Neuron (in vitro differentiated cells): ENCODE measurements around the gene MROH8.
"Not testable (repeated sequence)": the region's sequence is repeated elsewhere in the genome, so short reads cannot be mapped to it uniquely, and the experiment has no call there.

Experiments
- H2AFZ ChIP-seq: one replicate; pipeline ENCODE4 v1.6.1; 2013; ENCODE audit warnings: low read depth, mild to moderate bottlenecking, inconsistent platforms, low read length, moderate library complexity
- H3K27me3 ChIP-seq: one replicate; pipeline ENCODE4 v1.6.1; 2013; ENCODE audit warnings: low read length; ENCODE audit not compliant: insufficient read depth
- H3K36me3 ChIP-seq: one replicate; pipeline ENCODE4 v1.6.1; 2013; ENCODE audit warnings: low read length; ENCODE audit not compliant: insufficient read depth
- H3K4me1 ChIP-seq: one replicate; pipeline ENCODE4 v1.6.1; 2013; ENCODE audit warnings: low read length; ENCODE audit not compliant: insufficient read depth
- H3K4me3 ChIP-seq: 2 replicates; pipeline ENCODE4 v1.5.1; 2013; ENCODE audit warnings: mild to moderate bottlenecking, low read length, moderate library complexity
- H3K9me3 ChIP-seq: one replicate; pipeline ENCODE4 v1.6.1; 2013; ENCODE audit warnings: low read length

The MROH8 gene

GRCh38 chr20:37131486-37131885 is 47.9 kb downstream of the MROH8 start:
- Histone ChIP-seq H3K27me3 (no peaks in the 10 kb centered on the region), H2AFZ (no peak overlapping the region), H3K9me3 (no peaks in the 10 kb centered on the region), H3K4me3 (no peak overlapping the region), H3K36me3 (no peaks in the 10 kb centered on the region), H3K4me1 (no peaks in the 10 kb centered on the region)

DNA sequence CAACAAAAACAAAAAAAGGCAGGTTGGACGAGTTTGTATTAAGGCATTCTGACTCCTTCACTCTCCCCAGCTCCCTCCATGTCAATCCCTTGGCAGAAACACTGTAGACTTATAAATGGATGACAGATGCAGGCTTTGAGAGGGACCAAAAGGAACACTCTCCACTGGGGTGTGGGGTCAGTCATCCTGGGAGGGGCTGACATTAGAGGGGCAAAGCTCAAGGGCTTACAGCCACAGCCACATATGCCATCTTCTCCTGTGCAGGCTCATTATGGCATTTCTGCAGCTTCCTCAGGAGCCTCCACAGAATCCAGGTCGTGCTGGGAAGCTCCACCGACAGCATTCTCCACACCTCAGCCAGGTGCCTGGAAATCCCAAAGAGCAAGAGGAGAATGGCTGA is 50.5 kb downstream of the MROH8 start:
- Histone ChIP-seq H3K9me3 (no peaks in the 10 kb centered on the region), H3K4me3 (no peak overlapping the region), H3K36me3 (no peaks in the 10 kb centered on the region)

DNA sequence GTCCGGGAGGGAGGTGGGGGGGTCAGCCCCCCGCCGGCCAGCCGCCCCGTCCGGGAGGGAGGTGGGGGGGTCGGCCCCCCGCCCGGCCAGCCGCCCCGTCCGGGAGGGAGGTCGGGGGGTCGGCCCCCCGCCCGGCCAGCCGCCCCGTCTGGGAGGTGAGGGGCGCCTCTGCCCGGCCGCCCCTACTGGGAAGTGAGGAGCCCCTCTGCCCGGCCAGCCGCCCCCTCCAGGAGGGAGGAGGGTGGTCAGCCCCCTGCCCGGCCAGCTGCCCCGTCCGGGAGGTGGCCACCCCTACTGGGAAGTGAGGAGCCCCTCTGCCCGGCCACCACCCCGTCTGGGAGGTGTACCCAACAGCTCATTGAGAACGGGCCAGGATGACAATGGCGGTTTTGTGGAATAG is 53.1 kb downstream of the MROH8 start:
- H3K9me3 ChIP-seq, H2AFZ ChIP-seq, H3K27me3 ChIP-seq, H3K36me3 ChIP-seq, H3K4me3 ChIP-seq, H3K4me1 ChIP-seq: not testable (repeated sequence)

More for the DNA sequence above, 50.5 kb downstream of the MROH8 start:
- Histone ChIP-seq H3K4me1 (no peaks in the 10 kb centered on the region), H2AFZ (no peak overlapping the region), H3K27me3 (no peaks in the 10 kb centered on the region)

DNA sequence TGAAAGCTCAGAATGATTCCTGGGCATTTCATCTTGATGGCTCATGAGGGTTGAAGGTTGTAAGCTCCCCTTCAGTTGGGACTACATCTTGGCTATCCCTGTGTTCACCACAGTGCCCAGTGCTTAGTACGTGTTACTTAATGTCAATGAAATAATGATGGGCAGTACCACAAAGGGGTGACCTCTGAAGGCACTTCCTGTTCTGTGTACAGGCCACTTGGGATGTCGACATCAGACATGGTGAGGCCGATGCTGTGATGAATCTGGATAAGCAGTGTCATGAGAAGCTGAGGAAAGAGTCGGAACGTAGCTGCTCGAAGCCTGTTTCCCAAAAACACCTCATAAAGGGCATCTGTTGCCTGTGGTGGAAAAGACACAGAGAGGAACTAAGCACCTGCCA is 55.9 kb downstream of the MROH8 start:
- Histone ChIP-seq H3K4me1 (no peaks in the 10 kb centered on the region), H2AFZ (no peak overlapping the region), H3K4me3 (no peak overlapping the region), H3K27me3 (no peaks in the 10 kb centered on the region), H3K36me3 (no peaks in the 10 kb centered on the region), H3K9me3 (no peaks in the 10 kb centered on the region)

DNA sequence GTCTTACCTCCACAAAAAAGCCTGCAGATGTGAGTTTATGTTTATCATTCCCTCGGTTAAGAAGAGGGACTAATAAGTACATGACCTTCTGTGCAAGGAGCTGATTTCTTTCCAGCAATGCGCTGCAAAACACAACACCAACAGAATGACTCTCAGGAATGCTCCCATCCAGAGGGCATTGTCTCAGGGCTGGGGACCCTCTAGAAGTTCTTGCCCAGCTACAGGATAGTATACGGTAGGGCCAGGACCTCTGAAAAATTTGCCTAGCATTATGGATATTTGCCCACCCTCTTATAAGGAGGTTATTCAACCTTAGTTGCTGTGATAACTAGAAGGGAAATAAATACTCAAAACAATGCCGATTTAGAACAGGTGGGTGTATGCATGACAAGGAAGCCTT is 58.9 kb downstream of the MROH8 start:
- H3K27me3 ChIP-seq, result no peaks in the 10 kb centered on the region
- H3K36me3 ChIP-seq, result no peaks in the 10 kb centered on the region

GRCh38 chr20:37119356-37120036 is 59.9 kb downstream of the MROH8 start:
- no peaks in the 10 kb centered on the region for H3K9me3 ChIP-seq
- H3K4me1 ChIP-seq, result no peaks in the 10 kb centered on the region
- no peaks in the 10 kb centered on the region for H3K27me3 ChIP-seq
- H3K36me3 ChIP-seq, result no peaks in the 10 kb centered on the region
- H2AFZ ChIP-seq, result no peak overlapping the region
- H3K4me3 ChIP-seq, result no peak overlapping the region

More for the DNA sequence above, 58.9 kb downstream of the MROH8 start:
- Histone ChIP-seq H2AFZ (no peak overlapping the region), H3K4me1 (no peaks in the 10 kb centered on the region), H3K4me3 (no peak overlapping the region), H3K9me3 (no peaks in the 10 kb centered on the region)

GRCh38 chr20:37114012-37114411 is 65.3 kb downstream of the MROH8 start:
- H2AFZ ChIP-seq, result no peak overlapping the region
- no peak overlapping the region for H3K4me3 ChIP-seq
- no peaks in the 10 kb centered on the region for H3K4me1 ChIP-seq
- H3K9me3 ChIP-seq, result no peaks in the 10 kb centered on the region
- no peaks in the 10 kb centered on the region for H3K27me3 ChIP-seq
- H3K36me3 ChIP-seq, result no peaks in the 10 kb centered on the region

- Histone ChIP-seq H3K4me3 (no peak overlapping the region), H3K27me3 (no peaks in the 10 kb centered on the region), H3K4me1 (no peaks in the 10 kb centered on the region), H3K9me3 (no peaks in the 10 kb centered on the region), H3K36me3 (no peaks in the 10 kb centered on the region), H2AFZ (no peak overlapping the region)
These were observed 67.4 kb downstream of the MROH8 start for GRCh38 chr20:37111926-37112455.

DNA sequence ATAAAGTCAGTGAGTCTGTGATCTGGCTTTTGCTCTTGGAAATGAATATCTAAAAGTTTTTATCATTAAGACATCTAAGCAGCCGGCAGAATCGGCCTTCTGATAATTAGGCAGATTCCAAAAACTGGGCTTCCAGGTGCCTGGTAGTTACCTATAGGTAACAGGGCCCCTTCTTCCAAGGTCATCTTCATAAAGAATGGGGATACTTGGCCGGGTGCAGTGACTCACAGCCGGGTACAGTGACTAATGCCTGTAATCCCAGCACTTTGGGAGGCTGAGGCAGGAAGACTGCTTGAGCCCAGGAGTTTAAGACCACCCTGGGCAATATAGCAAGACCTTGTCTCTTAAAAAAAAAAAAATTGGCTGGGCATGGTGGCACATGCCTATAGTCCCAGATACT is 70.7 kb downstream of the MROH8 start:
- no peak overlapping the region for H2AFZ ChIP-seq
- H3K4me3 ChIP-seq, result no peak overlapping the region
- H3K4me1 ChIP-seq, result no peaks in the 10 kb centered on the region

GRCh38 chr20:37102571-37102970 is 76.8 kb downstream of the MROH8 start:
- H3K27me3 ChIP-seq, result no peaks in the 10 kb centered on the region
- H3K9me3 ChIP-seq, result no peaks in the 10 kb centered on the region
- H3K36me3 ChIP-seq, result no peaks in the 10 kb centered on the region
- H2AFZ ChIP-seq, result no peak overlapping the region
- H3K4me1 ChIP-seq, result no peaks in the 10 kb centered on the region
- no peak overlapping the region for H3K4me3 ChIP-seq

More for the DNA sequence above, 70.7 kb downstream of the MROH8 start:
- H3K36me3 ChIP-seq, result no peaks in the 10 kb centered on the region
- no peaks in the 10 kb centered on the region for H3K9me3 ChIP-seq
- no peaks in the 10 kb centered on the region for H3K27me3 ChIP-seq

GRCh38 chr20:37096415-37097041 is 82.8 kb downstream of the MROH8 start:
- H3K4me3 ChIP-seq, result peak overlapping the region; percentile 92
- peak overlapping the region; percentile 100 for H2AFZ ChIP-seq
- H3K4me1 ChIP-seq, result peaks cover 16% of the 10 kb centered on the region
- no peaks in the 10 kb centered on the region for H3K9me3 ChIP-seq
- H3K36me3 ChIP-seq, result peaks cover 10% of the 10 kb centered on the region
- H3K27me3 ChIP-seq, result no peaks in the 10 kb centered on the region

DNA sequence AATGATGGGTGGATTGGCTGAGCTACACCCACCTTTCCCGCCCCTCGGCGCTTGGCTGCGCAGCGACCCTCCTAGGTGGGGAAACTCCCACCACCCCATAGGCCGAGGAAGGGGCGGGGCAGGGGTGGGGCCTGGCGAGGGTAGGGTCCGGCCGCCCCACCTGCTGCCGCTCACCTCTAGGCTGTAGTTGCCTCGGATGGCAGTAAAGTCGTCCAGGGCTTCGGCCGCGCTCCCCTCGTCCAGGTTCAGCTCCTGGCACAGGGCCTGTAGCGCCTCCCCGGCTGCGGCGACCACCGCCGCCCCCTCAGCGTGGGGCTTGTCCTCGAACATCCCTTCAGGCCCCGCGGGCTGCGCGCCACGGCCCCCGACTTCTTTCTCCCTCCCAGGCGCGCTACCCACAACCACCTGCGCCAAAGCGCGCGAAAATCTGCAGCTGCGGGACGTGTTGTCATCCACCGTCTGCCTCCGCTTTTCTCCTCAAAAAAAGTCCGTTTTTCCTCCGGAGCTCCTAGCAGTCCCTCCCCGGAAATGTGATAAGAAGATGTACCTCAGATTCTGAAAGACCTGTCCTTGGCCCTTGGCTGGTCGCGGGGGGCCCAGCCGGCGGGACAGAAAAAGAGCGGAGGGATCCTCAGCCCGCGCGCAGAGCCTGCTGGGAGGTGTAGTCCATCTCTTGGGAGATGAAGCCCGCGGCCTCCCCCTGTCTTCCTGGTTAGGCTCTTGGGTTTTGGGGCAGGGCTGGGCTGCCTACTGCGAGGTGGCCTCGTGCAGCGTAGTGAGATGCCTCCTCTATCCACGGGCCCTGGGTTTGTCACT is 83.5 kb downstream of the MROH8 start, which contains the start of gene RBL1:
TSS of gene RBL1 (minus strand) at position 399 of the 816 bp plus-strand sequence. CDS start at position 330, 69 bp downstream.
- H3K4me1 ChIP-seq, result peaks cover 16% of the 10 kb centered on the region
- H3K9me3 ChIP-seq, result no peaks in the 10 kb centered on the region
- H3K4me3 ChIP-seq, result peak within 1 kb of the TSS; percentile 92
- peaks cover 12% of the 10 kb centered on the region for H3K36me3 ChIP-seq
- H3K27me3 ChIP-seq, result no peaks in the 10 kb centered on the region
- H2AFZ ChIP-seq, result peak within 1 kb of the TSS; percentile 100

- Histone ChIP-seq H3K4me1 (peaks cover 16% of the 10 kb centered on the region), H2AFZ (peak overlapping the region; percentile 100), H3K36me3 (peaks cover 19% of the 10 kb centered on the region), H3K9me3 (no peaks in the 10 kb centered on the region), H3K4me3 (peak overlapping the region; percentile 92), H3K27me3 (no peaks in the 10 kb centered on the region)
These were observed 84.2 kb downstream of the MROH8 start for GRCh38 chr20:37095108-37095598.
